Purkinje cell (primary cell): ENCODE results near the gene CENPVL1. TPM values are rescaled to one million over a fixed set of nuclear protein-coding genes. Genes with fewer than 3 reads are reported as not detected.

Experiments used
- polyA plus RNA-seq: library from polyadenylated mRNA; unstranded; fragments of >200 nt; fragmentation: Nextera tagmentation; gene quantifications from 2 replicates; pipeline ENCODE4 v1.2.1, GENCODE V29; 2014

Gene CENPVL1
- 0.35 and 0.92 TPM in 2 replicates for polyA plus RNA-seq

DNA sequence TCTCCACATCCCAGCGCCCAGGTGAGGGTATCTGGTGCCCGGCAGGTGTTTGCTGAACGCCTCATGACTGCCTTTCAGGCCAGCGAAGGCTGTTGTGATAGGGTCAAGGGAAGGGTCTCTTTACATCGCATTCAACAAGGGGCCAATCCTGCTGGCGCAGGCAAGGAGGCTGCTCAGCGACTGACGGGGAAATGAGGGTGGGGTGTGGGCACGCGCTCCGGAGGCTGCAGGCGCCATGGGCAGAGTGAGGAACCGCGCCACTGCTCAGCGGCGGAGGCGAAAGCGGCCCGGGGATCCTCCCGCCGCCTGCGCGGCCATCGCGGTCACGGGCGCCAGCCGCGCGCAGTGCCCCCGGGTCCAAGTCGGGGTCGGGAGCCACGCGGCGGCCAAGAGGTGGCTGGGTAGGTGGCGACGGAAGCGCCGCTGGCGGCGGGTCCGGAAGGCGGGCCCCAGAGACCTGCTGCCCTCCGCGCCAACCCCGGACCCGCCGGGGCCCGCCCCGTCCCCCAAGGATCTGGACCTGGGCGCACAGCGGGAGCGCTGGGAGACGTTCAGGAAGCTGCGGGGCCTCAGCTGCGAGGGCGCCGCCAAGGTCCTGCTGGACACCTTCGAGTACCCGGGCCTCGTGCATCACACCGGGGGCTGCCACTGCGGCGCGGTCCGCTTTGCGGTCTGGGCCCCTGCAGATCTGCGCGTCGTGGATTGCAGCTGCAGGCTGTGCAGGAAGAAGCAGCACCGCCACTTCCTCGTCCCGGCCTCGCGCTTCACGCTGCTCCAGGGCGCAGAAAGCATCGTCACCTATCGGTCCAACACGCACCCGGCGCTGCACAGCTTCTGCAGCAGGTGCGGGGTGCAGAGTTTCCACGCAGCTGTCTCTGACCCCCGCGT is at the start of gene CENPVL1:
Gene CENPVL1 (plus strand): TSS at position 236 of the 888 bp plus-strand sequence. CDS start 0 bp downstream, at position 236.

DNA sequence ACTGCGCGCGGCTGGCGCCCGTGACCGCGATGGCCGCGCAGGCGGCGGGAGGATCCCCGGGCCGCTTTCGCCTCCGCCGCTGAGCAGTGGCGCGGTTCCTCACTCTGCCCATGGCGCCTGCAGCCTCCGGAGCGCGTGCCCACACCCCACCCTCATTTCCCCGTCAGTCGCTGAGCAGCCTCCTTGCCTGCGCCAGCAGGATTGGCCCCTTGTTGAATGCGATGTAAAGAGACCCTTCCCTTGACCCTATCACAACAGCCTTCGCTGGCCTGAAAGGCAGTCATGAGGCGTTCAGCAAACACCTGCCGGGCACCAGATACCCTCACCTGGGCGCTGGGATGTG is 27.6 kb upstream of the CENPVL1 start, which contains the start of gene CENPVL2:
Gene CENPVL2 (minus strand): TSS at position 112 of the 343 bp plus-strand sequence. CDS start 0 bp downstream, at position 112.

DNA sequence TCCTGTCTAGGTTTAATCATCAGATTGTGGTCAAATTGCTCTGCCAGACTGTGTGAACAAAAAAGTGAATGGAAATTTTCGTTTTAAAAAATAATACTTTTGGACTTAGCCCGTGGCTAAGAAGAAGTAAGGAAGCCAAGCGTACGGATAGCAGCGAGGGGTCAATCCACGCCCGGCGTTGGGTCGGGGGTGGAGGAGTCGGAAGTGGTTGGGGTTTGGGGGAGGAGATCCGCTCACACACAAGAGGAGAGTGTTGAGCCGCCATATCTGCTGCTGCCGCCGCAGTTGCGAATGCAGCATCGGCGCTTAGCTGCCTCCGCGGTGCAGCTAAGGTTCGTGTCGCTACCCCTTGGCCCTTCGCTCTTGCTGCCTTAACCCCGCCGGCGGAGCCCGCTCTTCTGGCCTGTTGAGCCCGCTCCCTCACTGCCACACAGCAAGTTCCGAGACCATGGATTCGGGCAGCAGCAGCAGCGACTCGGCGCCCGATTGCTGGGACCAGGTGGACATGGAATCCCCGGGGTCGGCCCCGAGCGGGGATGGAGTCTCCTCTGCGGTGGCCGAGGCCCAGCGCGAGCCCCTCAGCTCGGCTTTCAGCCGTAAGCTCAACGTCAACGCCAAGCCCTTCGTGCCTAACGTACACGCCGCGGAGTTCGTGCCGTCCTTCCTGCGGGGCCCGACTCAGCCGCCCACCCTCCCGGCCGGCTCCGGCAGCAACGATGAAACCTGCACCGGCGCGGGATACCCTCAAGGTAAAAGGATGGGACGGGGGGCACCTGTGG is 33.1 kb downstream of the CENPVL1 start, which contains the start of gene GSPT2:
Gene GSPT2 (plus strand): TSS at position 264 of the 779 bp plus-strand sequence. CDS start 185 bp downstream, at position 449.

Other genes starting within 250 kb of the CENPVL1 start
- 6.3 and 17.3 TPM in 2 replicates for gene NUDT11, start 213.9 kb upstream of the CENPVL1 start, polyA plus RNA-seq
- gene CENPVL3, start 91.6 kb upstream of the CENPVL1 start, polyA plus RNA-seq = not detected in 2 replicates
- 0.35 and 0.92 TPM in 2 replicates for gene CENPVL2, start 27.7 kb upstream of the CENPVL1 start, polyA plus RNA-seq
- gene GSPT2, start 32.9 kb downstream of the CENPVL1 start, polyA plus RNA-seq = 17.6 and 39.0 TPM in 2 replicates
- gene MAGED1, start 183.1 kb downstream of the CENPVL1 start, polyA plus RNA-seq = 295 and 301 TPM in 2 replicates